HCT116 (cell line): ENCODE results near the gene CCDC158. TPM values are rescaled to one million over a fixed set of nuclear protein-coding genes. Genes with fewer than 3 reads are reported as not detected.

Source experiments
- ATAC-seq: fragments of 200-7000 bp; cut with Tn5 transposase; 2 replicates; pipeline ENCODE4 v1.9.1; 2020; ENCODE audit warnings: mild to moderate bottlenecking, moderate library complexity
- Bru-seq: library from RNA; stranded (reverse); fragments of 400-500 nt; gene quantifications from one replicate; lab custom pipeline; 2021; lab: Mats Ljungman, UMichigan
- BruChase-seq, 2 experiments: library from RNA; stranded (reverse); fragments of 400-500 nt; gene quantifications; one replicate each; lab custom pipeline; 2021; lab: Mats Ljungman, UMichigan
- BruUV-seq: library from RNA; stranded (reverse); fragments of 400-500 nt; replicated peaks from 2 replicates; lab custom pipeline; 2021; lab: Mats Ljungman, UMichigan
- CTCF ChIA-PET: fragments of 300-600 bp; sonication (Branson Sonifier 250); formaldehyde crosslinking; loops from one replicate; lab custom pipeline; 2021; ENCODE audit warnings: antibody characterized with exemption; lab: Charles Lee
- POLR2A ChIA-PET: fragments of 300-600, 350-600 bp; sonication (Branson Sonifier 250); formaldehyde crosslinking; loops from one replicate; lab custom pipeline; 2021; ENCODE audit warnings: antibody characterized with exemption; lab: Charles Lee
- RAD21 ChIA-PET, 2 experiments: fragments of 300-600 bp; sonication (Branson Sonifier 250); formaldehyde crosslinking; loops; one replicate each; lab custom pipeline; 2023; ENCODE audit warnings: low total read pairs in 2 of 2; ENCODE audit not compliant: uncharacterized antibody in 2 of 2, unreplicated experiment in 2 of 2, low non-redundant PET in 1 of 2; lab: Charles Lee
- DNase-seq: peaks from one replicate; pipeline ENCODE4 v3.0.0-alpha.2; 2010; ENCODE audit warnings: low read depth, low spot score
- H2AFZ ChIP-seq: fragments of 200-600 bp; shearing (Covaris generic), sonication (generic); 2 replicates; pipeline ENCODE4 v1.6.1; 2017; ENCODE audit warnings: low read depth, mixed run types, mixed read lengths, antibody characterized with exemption, low read length; ENCODE audit not compliant: poor library complexity, severe bottlenecking
- H3K27ac ChIP-seq: 2 replicates; pipeline ENCODE4 v1.5.1; 2012; ENCODE audit warnings: low read depth, low read length
- H3K27me3 ChIP-seq: fragments of 200-600 bp; sonication (generic); 2 replicates; pipeline ENCODE4 v1.6.1; 2016; ENCODE audit warnings: mixed run types, low read length, mixed read lengths; ENCODE audit not compliant: insufficient read depth
- H3K36me3 ChIP-seq, 2 experiments: fragments of 200-500 bp in 1 of 2; fragments of 200-600 bp in 1 of 2; sonication (Bioruptor generic) in 1 of 2; sonication (generic) in 1 of 2; 2 replicates each; pipeline versions ENCODE4 v1.5.1 to v1.6.1; 2014 to 2016; ENCODE audit warnings: low read length in 2 of 2, inconsistent platforms in 1 of 2, mixed read lengths in 1 of 2, mixed run types in 1 of 2; ENCODE audit not compliant: insufficient read depth in 2 of 2, control insufficient read depth in 1 of 2
- H3K4me1 ChIP-seq, 2 experiments: fragments of 200-600 bp in 1 of 2; sonication (generic) in 1 of 2; 2 replicates each; pipeline versions ENCODE4 v1.5.1 to v1.6.1; 2012 to 2017; ENCODE audit warnings: low read length in 2 of 2, inconsistent platforms in 1 of 2, mild to moderate bottlenecking in 1 of 2, mixed read lengths in 1 of 2, mixed run types in 1 of 2, moderate library complexity in 1 of 2; ENCODE audit not compliant: insufficient read depth in 2 of 2, control insufficient read depth in 1 of 2
- H3K4me2 ChIP-seq: fragments of 200-600 bp; sonication (generic); 2 replicates; pipeline ENCODE4 v1.6.1; 2017; ENCODE audit warnings: mixed run types, low read length, mixed read lengths
- H3K4me3 ChIP-seq, 2 experiments: fragments of 200-600 bp in 1 of 2; sonication (generic) in 1 of 2; replicated peaks in 1 of 2; 2 replicates each; pipeline ENCODE4 v1.5.1; 2011 to 2016; ENCODE audit warnings: low read length in 2 of 2, control low read depth in 1 of 2, low read depth in 1 of 2, mild to moderate bottlenecking in 1 of 2, mixed read lengths in 1 of 2, mixed run types in 1 of 2
- H3K79me2 ChIP-seq: fragments of 200-600 bp; sonication (generic); 2 replicates; pipeline ENCODE4 v1.6.1; 2017; ENCODE audit warnings: mild to moderate bottlenecking, mixed run types, low read length, moderate library complexity, mixed read lengths; ENCODE audit not compliant: insufficient read depth
- H3K9ac ChIP-seq: fragments of 200-600 bp; sonication (generic); 2 replicates; pipeline ENCODE4 v1.6.1; 2016; ENCODE audit warnings: low read length, mixed read lengths
- H3K9me2 ChIP-seq: fragments of 200-600 bp; sonication (generic), shearing (Covaris generic); 2 replicates; pipeline ENCODE4 v1.6.1; 2017; ENCODE audit warnings: mixed run types, mild to moderate bottlenecking, moderate library complexity; ENCODE audit not compliant: insufficient read depth
- H3K9me3 ChIP-seq, 2 experiments: fragments of 200-500 bp in 1 of 2; fragments of 200-600 bp in 1 of 2; sonication (Bioruptor generic) in 1 of 2; sonication (generic) in 1 of 2; 2 replicates each; pipeline ENCODE4 v1.6.1; 2014 to 2017; ENCODE audit warnings: low read length in 2 of 2, mixed read lengths in 2 of 2, inconsistent platforms in 1 of 2, low read depth in 1 of 2, mild to moderate bottlenecking in 1 of 2, mixed run types in 1 of 2, moderate library complexity in 1 of 2; ENCODE audit not compliant: control insufficient read depth in 1 of 2, insufficient read depth in 1 of 2
- H4K20me1 ChIP-seq: fragments of 200-600 bp; sonication (generic), shearing (Covaris generic); 2 replicates; pipeline ENCODE4 v1.6.1; 2017; ENCODE audit warnings: mixed run types, mild to moderate bottlenecking, moderate library complexity; ENCODE audit not compliant: insufficient read depth
- CEBPB ChIP-seq: IDR thresholded peaks from 2 replicates; pipeline ENCODE4 v1.6.1; 2012; ENCODE audit warnings: low read depth
- EGR1 ChIP-seq: IDR thresholded peaks from 2 replicates; pipeline ENCODE4 v1.6.1; 2012; ENCODE audit warnings: low read depth
- ELF1 ChIP-seq: IDR thresholded peaks from 2 replicates; pipeline ENCODE4 v1.6.1; 2012; ENCODE audit warnings: low read depth, borderline replicate concordance
- EZH2 ChIP-seq: fragments of 200-600 bp; sonication (generic); IDR thresholded peaks from 2 replicates; pipeline ENCODE4 v1.6.1; 2017; ENCODE audit warnings: antibody characterized with exemption, mixed run types
- EZH2phosphoT487 ChIP-seq: fragments of 200-600 bp; IDR thresholded peaks from 2 replicates; pipeline ENCODE4 v1.6.1; 2018; ENCODE audit warnings: antibody characterized with exemption, borderline replicate concordance
- JUND ChIP-seq: IDR thresholded peaks from 2 replicates; pipeline ENCODE4 v1.6.1; 2012
- POLR2A ChIP-seq: IDR thresholded peaks from 2 replicates; pipeline ENCODE4 v1.7.0; 2011; ENCODE audit warnings: borderline replicate concordance; ENCODE audit not compliant: insufficient read depth, insufficient read length; ENCODE audit errors: extremely low read depth
- POLR2AphosphoS5 ChIP-seq: IDR thresholded peaks from 2 replicates; pipeline ENCODE4 v1.6.1; 2011; ENCODE audit warnings: mild to moderate bottlenecking, low read depth, low read length, moderate library complexity
- RAD21 ChIP-seq: IDR thresholded peaks from 2 replicates; pipeline ENCODE4 v1.6.1; 2012; ENCODE audit warnings: low read depth, mild to moderate bottlenecking
- SIN3A ChIP-seq: IDR thresholded peaks from 2 replicates; pipeline ENCODE4 v1.6.1; 2012; ENCODE audit warnings: low read depth
- SP1 ChIP-seq: IDR thresholded peaks from 2 replicates; pipeline ENCODE4 v1.6.1; 2012; ENCODE audit warnings: low read depth
- SRF ChIP-seq: IDR thresholded peaks from 2 replicates; pipeline ENCODE4 v1.6.1; 2012; ENCODE audit warnings: low read depth
- TCF7L2 ChIP-seq: IDR thresholded peaks from 2 replicates; pipeline ENCODE4 v1.7.0; 2011; ENCODE audit warnings: borderline replicate concordance, inconsistent platforms; ENCODE audit not compliant: insufficient read depth, insufficient read length; ENCODE audit errors: extremely low read depth
- YY1 ChIP-seq: IDR thresholded peaks from 2 replicates; pipeline ENCODE4 v1.6.1; 2011; ENCODE audit warnings: low read length, low read depth, moderate library complexity, mild to moderate bottlenecking; ENCODE audit not compliant: insufficient replicate concordance; ENCODE audit errors: extremely low read depth
- ZFX ChIP-seq: fragments of 450-650 bp; IDR thresholded peaks from 2 replicates; pipeline ENCODE4 v1.6.1; 2017
- ZNF274 ChIP-seq: fragments of 200-500 bp; sonication (Bioruptor generic); IDR thresholded peaks from 2 replicates; pipeline ENCODE4 v1.6.1; 2014; ENCODE audit warnings: mild to moderate bottlenecking, low read depth, low read length, inconsistent platforms
- intact Hi-C: fragments of 100-400 bp; cut with micrococcal nuclease; formaldehyde crosslinking; loops from 2 replicates; pipeline ENCODE4 v1.10.0; 2022
- long read RNA-seq: library from polyadenylated mRNA; unstranded; transcript quantifications from one replicate; pipeline ENCODE4 v2.0.0, GENCODE V29; 2021; ENCODE audit not compliant: unreplicated experiment
- polyA plus RNA-seq: library from polyadenylated mRNA; unstranded; fragments of >200 nt; gene quantifications from 2 replicates; pipeline ENCODE4 v1.2.1, GENCODE V29; 2012; ENCODE audit warnings: missing spikeins
- total RNA-seq: library from RNA; stranded (reverse); gene quantifications from one replicate; pipeline ENCODE4 v1.2.1, GENCODE V29; 2021; ENCODE audit not compliant: unreplicated experiment
- TF ChIP-seq, protein P1 (sequence below): IDR thresholded peaks from 2 replicates; pipeline ENCODE4 v1.6.1; 2012
- TF ChIP-seq, protein P2 (sequence below), 3 experiments: fragments of 200-600 bp in 1 of 3; sonication (generic) in 1 of 3; IDR thresholded peaks in 2 of 3; conservative IDR thresholded peaks in 1 of 3; 2 replicates each; pipeline ENCODE4 v1.5.1; 2012 to 2017; ENCODE audit warnings: low read depth in 2 of 3, low read length in 2 of 3, antibody characterized with exemption in 1 of 3, borderline replicate concordance in 1 of 3, control low read depth in 1 of 3, mild to moderate bottlenecking in 1 of 3, mixed read lengths in 1 of 3, mixed run types in 1 of 3, moderate library complexity in 1 of 3; ENCODE audit not compliant: insufficient read depth in 1 of 3
- TF ChIP-seq, protein P3 (sequence below): IDR thresholded peaks from 2 replicates; pipeline ENCODE4 v1.6.1; 2012
- TF ChIP-seq, protein P4 (sequence below): IDR thresholded peaks from 2 replicates; pipeline ENCODE4 v1.6.1; 2012; ENCODE audit warnings: low read depth

CCDC158 gene
- total RNA-seq (not detected), Bru-seq, nascent RNA (not detected), BruChase-seq, experiment 1, labeled RNA remaining after a 6-hour chase (not detected), BruChase-seq, experiment 2, labeled RNA remaining after a 2-hour chase (percentile 3 among the genes with signal in this experiment)
- polyA plus RNA-seq, result not detected in 2 replicates
- long read RNA-seq, result 0 reads

DNA sequence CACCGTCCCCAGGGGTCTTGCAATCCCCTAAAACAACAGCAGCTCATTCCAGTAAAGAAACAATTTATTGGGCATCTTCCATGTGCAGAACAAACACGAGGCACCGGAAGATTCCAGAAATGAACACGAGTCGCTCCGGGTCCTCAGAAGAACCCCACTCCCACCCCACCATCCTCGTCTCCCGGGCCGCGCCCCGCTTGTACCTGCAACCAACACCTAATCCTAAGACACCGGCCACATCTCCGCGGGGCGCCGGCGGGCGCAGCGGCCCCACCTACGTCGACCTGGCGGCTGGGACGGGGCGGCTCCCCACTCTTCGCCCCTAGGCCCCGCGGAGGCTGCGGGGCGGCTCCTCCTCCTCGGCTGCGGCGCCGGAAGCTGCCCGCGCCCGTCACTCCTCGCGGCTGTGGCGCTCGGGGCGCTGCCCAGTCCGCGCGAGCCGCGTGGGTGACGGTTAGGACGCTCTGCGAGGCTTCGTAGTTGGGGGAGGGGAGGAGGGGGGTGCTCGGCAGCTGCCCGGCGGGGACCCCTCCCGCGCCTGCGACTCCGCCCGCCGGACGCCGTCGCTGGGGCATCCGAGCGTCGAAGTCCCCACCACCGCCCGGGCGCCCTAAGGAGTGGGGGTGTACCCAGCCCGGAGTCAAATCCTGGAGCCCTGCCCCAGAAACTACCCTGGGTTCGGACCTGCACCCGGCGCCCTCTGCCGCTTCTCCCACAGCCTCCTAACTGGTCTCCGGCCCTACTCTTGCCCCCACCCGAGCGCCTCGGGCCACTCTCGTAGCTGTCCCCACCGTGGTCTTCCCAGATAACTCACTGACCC is at the start of gene CCDC158:
Gene CCDC158, minus strand, starts transcription at position 380 of the 820 bp plus-strand sequence. CDS start 17,934 bp downstream, outside the sequence.
- ATAC-seq, result no peak
- no peak for DNase-seq
- Histone ChIP-seq H3K79me2 (no peaks in the 10 kb centered on the region), H3K4me3 (no peak within 1 kb of the TSS), H3K4me2 (no peak within 1 kb of the TSS), H4K20me1 (no peaks in the 10 kb centered on the region), H3K27me3 (no peaks in the 10 kb centered on the region), H2AFZ (no peak within 1 kb of the TSS), H3K9me2 (no peaks in the 10 kb centered on the region), H3K36me3 (no peaks in the 10 kb centered on the region), H3K4me1 (no peaks in the 10 kb centered on the region), H3K27ac (no peak within 1 kb of the TSS), H3K9ac (no peak within 1 kb of the TSS), H3K9me3 (no peaks in the 10 kb centered on the region; a peak in 1 of 4 replicates)
- TF ChIP-seq SIN3A, result no peak
- TF ChIP-seq EZH2, result no peak
- TF ChIP-seq SP1, result no peak
- TF ChIP-seq SRF, result no peak
- TF ChIP-seq, protein P1, sequence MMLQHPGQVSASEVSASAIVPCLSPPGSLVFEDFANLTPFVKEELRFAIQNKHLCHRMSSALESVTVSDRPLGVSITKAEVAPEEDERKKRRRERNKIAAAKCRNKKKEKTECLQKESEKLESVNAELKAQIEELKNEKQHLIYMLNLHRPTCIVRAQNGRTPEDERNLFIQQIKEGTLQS, result no peak
- TF ChIP-seq ELF1, result no peak
- no peak for TF ChIP-seq ZNF274
- TF ChIP-seq JUND, result no peak
- no peak for TF ChIP-seq ZFX
- TF ChIP-seq, protein P2, sequence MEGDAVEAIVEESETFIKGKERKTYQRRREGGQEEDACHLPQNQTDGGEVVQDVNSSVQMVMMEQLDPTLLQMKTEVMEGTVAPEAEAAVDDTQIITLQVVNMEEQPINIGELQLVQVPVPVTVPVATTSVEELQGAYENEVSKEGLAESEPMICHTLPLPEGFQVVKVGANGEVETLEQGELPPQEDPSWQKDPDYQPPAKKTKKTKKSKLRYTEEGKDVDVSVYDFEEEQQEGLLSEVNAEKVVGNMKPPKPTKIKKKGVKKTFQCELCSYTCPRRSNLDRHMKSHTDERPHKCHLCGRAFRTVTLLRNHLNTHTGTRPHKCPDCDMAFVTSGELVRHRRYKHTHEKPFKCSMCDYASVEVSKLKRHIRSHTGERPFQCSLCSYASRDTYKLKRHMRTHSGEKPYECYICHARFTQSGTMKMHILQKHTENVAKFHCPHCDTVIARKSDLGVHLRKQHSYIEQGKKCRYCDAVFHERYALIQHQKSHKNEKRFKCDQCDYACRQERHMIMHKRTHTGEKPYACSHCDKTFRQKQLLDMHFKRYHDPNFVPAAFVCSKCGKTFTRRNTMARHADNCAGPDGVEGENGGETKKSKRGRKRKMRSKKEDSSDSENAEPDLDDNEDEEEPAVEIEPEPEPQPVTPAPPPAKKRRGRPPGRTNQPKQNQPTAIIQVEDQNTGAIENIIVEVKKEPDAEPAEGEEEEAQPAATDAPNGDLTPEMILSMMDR (IDR thresholded peaks at IDR 0.05 in 2 of 3, conservative IDR thresholded peaks at IDR 0.05 in 1 of 3; ENCODE audit: borderline replicate concordance in 1 of 3, insufficient read depth in 1 of 3, low read depth in 2 of 3, low read length in 2 of 3), result no peak
- TF ChIP-seq POLR2A, result no peak
- TF ChIP-seq RAD21, result no peak
- TF ChIP-seq CEBPB, result no peak
- no peak for TF ChIP-seq EGR1
- no peak for TF ChIP-seq POLR2AphosphoS5
- TF ChIP-seq TCF7L2, result no peak
- TF ChIP-seq YY1, result no peak
- no peak for TF ChIP-seq EZH2phosphoT487
- TF ChIP-seq, protein P3, sequence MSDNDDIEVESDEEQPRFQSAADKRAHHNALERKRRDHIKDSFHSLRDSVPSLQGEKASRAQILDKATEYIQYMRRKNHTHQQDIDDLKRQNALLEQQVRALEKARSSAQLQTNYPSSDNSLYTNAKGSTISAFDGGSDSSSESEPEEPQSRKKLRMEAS, result no peak
- TF ChIP-seq, protein P4, sequence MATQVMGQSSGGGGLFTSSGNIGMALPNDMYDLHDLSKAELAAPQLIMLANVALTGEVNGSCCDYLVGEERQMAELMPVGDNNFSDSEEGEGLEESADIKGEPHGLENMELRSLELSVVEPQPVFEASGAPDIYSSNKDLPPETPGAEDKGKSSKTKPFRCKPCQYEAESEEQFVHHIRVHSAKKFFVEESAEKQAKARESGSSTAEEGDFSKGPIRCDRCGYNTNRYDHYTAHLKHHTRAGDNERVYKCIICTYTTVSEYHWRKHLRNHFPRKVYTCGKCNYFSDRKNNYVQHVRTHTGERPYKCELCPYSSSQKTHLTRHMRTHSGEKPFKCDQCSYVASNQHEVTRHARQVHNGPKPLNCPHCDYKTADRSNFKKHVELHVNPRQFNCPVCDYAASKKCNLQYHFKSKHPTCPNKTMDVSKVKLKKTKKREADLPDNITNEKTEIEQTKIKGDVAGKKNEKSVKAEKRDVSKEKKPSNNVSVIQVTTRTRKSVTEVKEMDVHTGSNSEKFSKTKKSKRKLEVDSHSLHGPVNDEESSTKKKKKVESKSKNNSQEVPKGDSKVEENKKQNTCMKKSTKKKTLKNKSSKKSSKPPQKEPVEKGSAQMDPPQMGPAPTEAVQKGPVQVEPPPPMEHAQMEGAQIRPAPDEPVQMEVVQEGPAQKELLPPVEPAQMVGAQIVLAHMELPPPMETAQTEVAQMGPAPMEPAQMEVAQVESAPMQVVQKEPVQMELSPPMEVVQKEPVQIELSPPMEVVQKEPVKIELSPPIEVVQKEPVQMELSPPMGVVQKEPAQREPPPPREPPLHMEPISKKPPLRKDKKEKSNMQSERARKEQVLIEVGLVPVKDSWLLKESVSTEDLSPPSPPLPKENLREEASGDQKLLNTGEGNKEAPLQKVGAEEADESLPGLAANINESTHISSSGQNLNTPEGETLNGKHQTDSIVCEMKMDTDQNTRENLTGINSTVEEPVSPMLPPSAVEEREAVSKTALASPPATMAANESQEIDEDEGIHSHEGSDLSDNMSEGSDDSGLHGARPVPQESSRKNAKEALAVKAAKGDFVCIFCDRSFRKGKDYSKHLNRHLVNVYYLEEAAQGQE, result no peak
- intact Hi-C loops, result no loop called here
- CTCF ChIA-PET, result interaction anchor here (1.1 to 1.5 kb wide), 2 partner anchors 78 to 84 kb away, joined by 3 read pairs; no protein-coding TSS in a partner anchor
- POLR2A ChIA-PET, result no interaction called here
- RAD21 ChIA-PET, result no interaction called here
- no TSS peak for BruUV-seq
